H9 (cell line): Measurements from ENCODE around the gene SPTBN2. TPM values are rescaled to one million over a fixed set of nuclear protein-coding genes. Genes with fewer than 3 reads are reported as not detected.
A peak's percentile ranks its signal among the peaks of the same experiment; 100 is the strongest.

Experiments used
- DNase-seq: peaks from one replicate; pipeline ENCODE4 v3.0.0-alpha.2; 2017
- H2AFZ ChIP-seq: one replicate; pipeline ENCODE4 v1.6.1; 2013; ENCODE audit warnings: mild to moderate bottlenecking, low read length, control low read depth, moderate library complexity
- H2AK5ac ChIP-seq: 2 replicates; pipeline ENCODE4 v1.6.1; 2013; ENCODE audit warnings: low read length, control low read depth, mixed read lengths; ENCODE audit not compliant: insufficient read length
- H2BK120ac ChIP-seq: one replicate; pipeline ENCODE4 v1.6.1; 2013; ENCODE audit warnings: low read depth, mild to moderate bottlenecking, low read length, control low read depth, inconsistent platforms; ENCODE audit not compliant: poor library complexity, severe bottlenecking
- H2BK12ac ChIP-seq: 2 replicates; pipeline ENCODE4 v1.6.1; 2013; ENCODE audit warnings: low read length, control low read depth, mixed read lengths, low read depth; ENCODE audit not compliant: insufficient read length
- H2BK15ac ChIP-seq: 2 replicates; pipeline ENCODE4 v1.6.1; 2013; ENCODE audit warnings: low read depth, low read length, control low read depth
- H2BK20ac ChIP-seq: one replicate; pipeline ENCODE4 v1.6.1; 2013; ENCODE audit warnings: low read depth, mild to moderate bottlenecking, low read length, control low read depth, inconsistent platforms; ENCODE audit not compliant: poor library complexity, severe bottlenecking
- H2BK5ac ChIP-seq: 2 replicates; pipeline ENCODE4 v1.6.1; 2013; ENCODE audit warnings: low read length, control low read depth, mixed read lengths; ENCODE audit not compliant: insufficient read length
- H3K14ac ChIP-seq: 2 replicates; pipeline ENCODE4 v1.6.1; 2013; ENCODE audit warnings: low read length, control low read depth; ENCODE audit not compliant: insufficient read depth
- H3K18ac ChIP-seq: 2 replicates; pipeline ENCODE4 v1.6.1; 2013; ENCODE audit warnings: low read depth, mild to moderate bottlenecking, mixed read lengths, low read length, control low read depth; ENCODE audit not compliant: insufficient read length
- H3K23ac ChIP-seq: 2 replicates; pipeline ENCODE4 v1.6.1; 2013; ENCODE audit warnings: low read length, control low read depth, mixed read lengths, low read depth; ENCODE audit not compliant: insufficient read length
- H3K23me2 ChIP-seq: 2 replicates; pipeline ENCODE4 v1.6.1; 2013; ENCODE audit warnings: low read depth, mild to moderate bottlenecking, mixed read lengths, low read length, control low read depth; ENCODE audit not compliant: insufficient read length, poor library complexity, severe bottlenecking
- H3K27ac ChIP-seq: 2 replicates; pipeline ENCODE4 v1.5.1; 2013; ENCODE audit warnings: low read length, control low read depth, mixed read lengths, low read depth; ENCODE audit not compliant: insufficient read length
- H3K27me3 ChIP-seq: 2 replicates; pipeline ENCODE4 v1.6.1; 2013; ENCODE audit warnings: low read length, control low read depth, inconsistent platforms; ENCODE audit not compliant: insufficient read depth
- H3K4ac ChIP-seq: 2 replicates; pipeline ENCODE4 v1.6.1; 2013; ENCODE audit warnings: low read depth, mild to moderate bottlenecking, control low read depth, inconsistent platforms, low read length, moderate library complexity
- H3K4me1 ChIP-seq: 2 replicates; pipeline ENCODE4 v1.6.1; 2013; ENCODE audit warnings: low read length, control low read depth, inconsistent platforms; ENCODE audit not compliant: insufficient read depth
- H3K4me2 ChIP-seq: 2 replicates; pipeline ENCODE4 v1.6.1; 2013; ENCODE audit warnings: low read length, control low read depth, mixed read lengths; ENCODE audit not compliant: insufficient read length, insufficient read depth
- H3K56ac ChIP-seq: 2 replicates; pipeline ENCODE4 v1.6.1; 2013; ENCODE audit warnings: low read depth, mild to moderate bottlenecking, mixed read lengths, low read length, control low read depth; ENCODE audit not compliant: insufficient read length
- H3K79me1 ChIP-seq: 2 replicates; pipeline ENCODE4 v1.6.1; 2013; ENCODE audit warnings: low read depth, mild to moderate bottlenecking, moderate library complexity, low read length, control low read depth, inconsistent platforms; ENCODE audit not compliant: insufficient read depth, poor library complexity, severe bottlenecking
- H3K79me2 ChIP-seq: 2 replicates; pipeline ENCODE4 v1.6.1; 2013; ENCODE audit warnings: low read length, control low read depth, inconsistent platforms; ENCODE audit not compliant: insufficient read depth
- H3K9ac ChIP-seq: 2 replicates; pipeline ENCODE4 v1.6.1; 2013; ENCODE audit warnings: low read length, control low read depth, mixed read lengths; ENCODE audit not compliant: insufficient read length; ENCODE audit errors: extremely low read depth
- H3K9me3 ChIP-seq: one replicate; pipeline ENCODE4 v1.6.1; 2013; ENCODE audit warnings: low read depth, low read length, inconsistent platforms; ENCODE audit not compliant: control insufficient read depth
- H3T11ph ChIP-seq: one replicate; pipeline ENCODE4 v1.6.1; 2013; ENCODE audit warnings: mild to moderate bottlenecking, low read length, control low read depth, inconsistent platforms
- H4K20me1 ChIP-seq: one replicate; pipeline ENCODE4 v1.6.1; 2013; ENCODE audit not compliant: control insufficient read depth, insufficient read length, insufficient read depth
- H4K5ac ChIP-seq: 2 replicates; pipeline ENCODE4 v1.6.1; 2013; ENCODE audit warnings: low read depth, mild to moderate bottlenecking, mixed read lengths, low read length, control low read depth; ENCODE audit not compliant: insufficient read length
- H4K8ac ChIP-seq: replicated peaks from 2 replicates; pipeline ENCODE4 v1.6.1; 2013; ENCODE audit warnings: low read length, control low read depth, mixed read lengths, low read depth; ENCODE audit not compliant: insufficient read length
- H4K91ac ChIP-seq: 2 replicates; pipeline ENCODE4 v1.6.1; 2013; ENCODE audit warnings: low read depth, mild to moderate bottlenecking, moderate library complexity, mixed read lengths, low read length, control low read depth; ENCODE audit not compliant: insufficient read length
- H3K27ac Mint-ChIP-seq, 3 experiments: 2 replicates in 2 of 3; 3 replicates in 1 of 3; pipeline ENCODE4 v1.8.0; 2020 to 2021; ENCODE audit warnings: mixed read lengths in 3 of 3, mild to moderate bottlenecking in 1 of 3, moderate library complexity in 1 of 3
- H3K27me3 Mint-ChIP-seq: 2 replicates; pipeline ENCODE4 v1.8.0; 2021; ENCODE audit warnings: low read depth, mild to moderate bottlenecking, moderate library complexity, mixed read lengths
- H3K36me3 Mint-ChIP-seq, 3 experiments: 2 replicates in 2 of 3; 3 replicates in 1 of 3; pipeline ENCODE4 v1.8.0; 2020 to 2021; ENCODE audit warnings: low read depth in 3 of 3, mixed read lengths in 3 of 3; ENCODE audit not compliant: insufficient read depth in 1 of 3
- H3K4me1 Mint-ChIP-seq, 2 experiments: 2 replicates each; pipeline ENCODE4 v1.8.0; 2020; ENCODE audit warnings: mixed read lengths in 2 of 2
- H3K4me3 Mint-ChIP-seq, 2 experiments: 2 replicates in 1 of 2; 3 replicates in 1 of 2; pipeline ENCODE4 v1.8.0; 2020 to 2021; ENCODE audit warnings: mild to moderate bottlenecking in 2 of 2, mixed read lengths in 2 of 2, moderate library complexity in 1 of 2
- H3K9me3 Mint-ChIP-seq, 2 experiments: 2 replicates in 1 of 2; 3 replicates in 1 of 2; pipeline ENCODE4 v1.8.0; 2020; ENCODE audit warnings: mild to moderate bottlenecking in 2 of 2, mixed read lengths in 2 of 2, moderate library complexity in 1 of 2
- CTCF ChIP-seq: fragments of 200-600 bp; sonication (generic); conservative IDR thresholded peaks from 3 replicates; pipeline ENCODE4 v1.8.0; 2021; ENCODE audit warnings: antibody characterized with exemption, mild to moderate bottlenecking
- WGBS: extraction: QIAGEN DNeasy Blood & Tissue Kit; methylation state at CpG from one replicate; pipeline ENCODE4 v1.1.7; 2013; ENCODE audit warnings: missing lambda C conversion rate, low lambda C conversion rate, mixed read lengths; ENCODE audit not compliant: insufficient read length; ENCODE audit errors: extremely low coverage; 5-methylcytosine and 5-hydroxymethylcytosine counted together
- total RNA-seq: library from RNA; stranded (reverse); gene quantifications from 2 replicates; pipeline ENCODE4 v1.2.1, GENCODE V29; 2021

SPTBN2 gene
- total RNA-seq, 1 experiment from 2014 or later: 80.4 TPM

GRCh38 chr11:66767666-66768065 lies 38.6 kb upstream of the SPTBN2 start:
- Histone ChIP-seq H3K27ac (no peak overlapping the region), H3K9me3 (no peaks in the 10 kb centered on the region)

More at GRCh38 chr11:66767666-66768065, 38.6 kb upstream of the SPTBN2 start:
- H3T11ph ChIP-seq: no peak overlapping the region
- Mint-ChIP-seq H3K9me3 (no peaks in the 10 kb centered on the region), H3K27ac (peak overlapping the region; percentile 54 to 79 (median 74); a peak in 4 of 7 replicates), H3K4me1 (peaks cover 0 to 2% of the 10 kb centered on the region in 2 experiments; a peak in 1 of 4 replicates), H3K27me3 (no peaks in the 10 kb centered on the region), H3K36me3 (peaks cover 4 to 22% (median 21%) of the 10 kb centered on the region in 3 experiments), H3K4me3 (no peak overlapping the region)
- DNase-seq: no peak
- H3K56ac ChIP-seq: no peak overlapping the region
- no peak overlapping the region for H3K23ac ChIP-seq
- H3K4me2 ChIP-seq: no peak overlapping the region
- no CpG with 5 or more reads among the region's 1 CpG for WGBS
- H2AFZ ChIP-seq: no peak overlapping the region
- TF ChIP-seq CTCF: no peak
- H4K5ac ChIP-seq: no peak overlapping the region
- H4K20me1 ChIP-seq: no peaks in the 10 kb centered on the region
- H2AK5ac ChIP-seq: no peak overlapping the region
- no peak overlapping the region for H2BK12ac ChIP-seq
- H2BK120ac ChIP-seq: no peak overlapping the region
- H3K27me3 ChIP-seq: no peaks in the 10 kb centered on the region
- no peak overlapping the region for H3K18ac ChIP-seq
- H3K9ac ChIP-seq: no peak overlapping the region
- no peak overlapping the region for H2BK20ac ChIP-seq
- H3K4ac ChIP-seq: no peak overlapping the region
- no peaks in the 10 kb centered on the region for H3K79me1 ChIP-seq
- no peak overlapping the region for H2BK15ac ChIP-seq
- no peaks in the 10 kb centered on the region for H3K79me2 ChIP-seq
- H4K91ac ChIP-seq: no peak overlapping the region
- no peaks in the 10 kb centered on the region for H3K4me1 ChIP-seq
- no peak overlapping the region for H2BK5ac ChIP-seq
- no peak overlapping the region for H4K8ac ChIP-seq
- H3K23me2 ChIP-seq: no peaks in the 10 kb centered on the region
- H3K14ac ChIP-seq: no peak overlapping the region
